HepG2 (cell line): ENCODE data around the gene SCFD2. TPM values are rescaled to one million over a fixed set of nuclear protein-coding genes. Genes with fewer than 3 reads are reported as not detected.
A peak's percentile ranks its signal among the peaks of the same experiment; 100 is the strongest.

Source experiments
- ATRX ChIP-seq: sonication (generic); formaldehyde crosslinking; IDR thresholded peaks from 2 replicates; pipeline ENCODE4 v1.4.0; 2020; ENCODE audit warnings: missing genetic modification reagents, borderline replicate concordance
- BHLHE40 ChIP-seq: IDR thresholded peaks from 2 replicates; pipeline ENCODE4 v1.6.1; 2011; ENCODE audit warnings: low read length, improper control_type of control experiment
- BRF2 ChIP-seq: sonication (generic); formaldehyde crosslinking; IDR thresholded peaks from 2 replicates; pipeline ENCODE4 v1.8.1; 2022; ENCODE audit warnings: mild to moderate bottlenecking, missing genetic modification reagents
- GATAD2A ChIP-seq: IDR thresholded peaks from 2 replicates; pipeline ENCODE4 v1.6.1; 2016
- JUNB ChIP-seq: sonication (generic); formaldehyde crosslinking; IDR thresholded peaks from 2 replicates; pipeline ENCODE4 v1.8.0; 2022; ENCODE audit warnings: missing genetic modification reagents, mild to moderate bottlenecking, borderline replicate concordance
- KMT2A ChIP-seq: sonication (generic); formaldehyde crosslinking; IDR thresholded peaks from 2 replicates; pipeline ENCODE4 v1.4.0; 2020; ENCODE audit warnings: missing genetic modification reagents
- MLX ChIP-seq: IDR thresholded peaks from 2 replicates; pipeline ENCODE4 v1.6.1; 2016
- NFATC3 ChIP-seq: sonication (generic); formaldehyde crosslinking; IDR thresholded peaks from 2 replicates; pipeline ENCODE4 v1.5.1; 2020; ENCODE audit warnings: mild to moderate bottlenecking, missing genetic modification reagents
- PRPF4 ChIP-seq: fragments of 200-400 bp; formaldehyde crosslinking; IDR thresholded peaks from 2 replicates; pipeline ENCODE4 v1.6.1; 2016; ENCODE audit warnings: low read length, low read depth; ENCODE audit not compliant: poor library complexity, severe bottlenecking
- RXRA ChIP-seq: sonication (generic); formaldehyde crosslinking; IDR thresholded peaks from 2 replicates; pipeline ENCODE4 v1.5.1; 2020; ENCODE audit warnings: missing genetic modification reagents
- SMC3 ChIP-seq: IDR thresholded peaks from 2 replicates; pipeline ENCODE4 v1.6.1; 2011; ENCODE audit warnings: low read length, improper control_type of control experiment
- ZBTB1 ChIP-seq: sonication (generic); formaldehyde crosslinking; IDR thresholded peaks from 2 replicates; pipeline ENCODE4 v1.4.0; 2020; ENCODE audit warnings: missing genetic modification reagents, borderline replicate concordance
- ZBTB42 ChIP-seq: sonication (generic); formaldehyde crosslinking; IDR thresholded peaks from 2 replicates; pipeline ENCODE4 v1.5.0; 2020; ENCODE audit warnings: mild to moderate bottlenecking, missing genetic modification reagents
- ZFAT ChIP-seq: sonication (generic); formaldehyde crosslinking; conservative IDR thresholded peaks from 2 replicates; pipeline ENCODE4 v1.8.1; 2023; ENCODE audit warnings: missing genetic modification reagents, inconsistent platforms
- ZFX ChIP-seq: sonication (generic); formaldehyde crosslinking; IDR thresholded peaks from 2 replicates; pipeline ENCODE4 v1.4.0; 2020; ENCODE audit warnings: mild to moderate bottlenecking, low read depth, missing genetic modification reagents, moderate library complexity
- ZNF225 ChIP-seq: sonication (generic); formaldehyde crosslinking; IDR thresholded peaks from 2 replicates; pipeline ENCODE4 v1.4.0; 2020; ENCODE audit warnings: mild to moderate bottlenecking, missing genetic modification reagents
- ZNF280D ChIP-seq: sonication (generic); formaldehyde crosslinking; IDR thresholded peaks from 2 replicates; pipeline ENCODE4 v1.5.1; 2020; ENCODE audit warnings: mild to moderate bottlenecking, missing genetic modification reagents
- ZNF350 ChIP-seq: sonication (generic); formaldehyde crosslinking; IDR thresholded peaks from 2 replicates; pipeline ENCODE4 v1.4.0; 2020; ENCODE audit warnings: mild to moderate bottlenecking, low read depth, missing genetic modification reagents, borderline replicate concordance
- ZNF672 ChIP-seq: sonication (generic); formaldehyde crosslinking; IDR thresholded peaks from 2 replicates; pipeline ENCODE4 v1.8.1; 2022; ENCODE audit warnings: missing genetic modification reagents
- ZNF839 ChIP-seq: sonication (generic); formaldehyde crosslinking; IDR thresholded peaks from 2 replicates; pipeline ENCODE4 v1.4.0; 2020; ENCODE audit warnings: missing genetic modification reagents, mild to moderate bottlenecking, borderline replicate concordance
- polyA plus RNA-seq, 8 experiments: library from polyadenylated mRNA; depleted of rRNA in 3 of 8; stranded (reverse) in 7 of 8; unstranded in 1 of 8; fragments of >200 nt; fragmentation: Illumina TruSeq in 4 of 8; extraction: Trizol in 4 of 8; gene quantifications; 2 replicates each; pipeline versions ENCODE4 v1.2.1 to v1.2.3, GENCODE V29; 2011 to 2016; ENCODE audit warnings: low read depth in 4 of 8, missing spikeins in 1 of 8, mixed read lengths in 1 of 8; ENCODE audit not compliant: insufficient read depth in 1 of 8
- total RNA-seq, 5 experiments: library from RNA; depleted of rRNA; stranded (reverse); fragments of >200 nt; fragmentation: Illumina TruSeq; extraction: Trizol; gene quantifications; 2 replicates each; pipeline ENCODE4 v1.2.3, GENCODE V29; 2016; ENCODE audit warnings: low read depth in 1 of 5
- TF ChIP-seq, protein P1 (sequence below): sonication (generic); formaldehyde crosslinking; IDR thresholded peaks from 2 replicates; pipeline ENCODE4 v1.4.0; 2020; ENCODE audit warnings: missing genetic modification reagents
- TF ChIP-seq, protein P2 (sequence below): sonication (generic); formaldehyde crosslinking; IDR thresholded peaks from 2 replicates; pipeline ENCODE4 v1.4.0; 2020; ENCODE audit warnings: mild to moderate bottlenecking, missing genetic modification reagents

Gene SCFD2
- total and polyA plus RNA-seq, 2 of the 13 experiments (the other 11 are each of a cell fraction or from before 2014, with no cell fraction given) = 4.6 to 15.6 TPM

- TF ChIP-seq ZNF280D (CRISPR knock-in tag) (no peak), GATAD2A (CRISPR knock-in tag) (peak; percentile 86), JUNB (peak; percentile 64; the same call in 1 of the 2 replicates), BRF2 (no peak), ZNF672 (no peak), MLX (CRISPR knock-in tag) (peak; percentile 51; the same call in 1 of the 2 replicates), PRPF4 (no peak), ZNF350 (CRISPR knock-in tag) (no peak), NFATC3 (CRISPR knock-in tag) (no peak), ZFX (no peak), ZBTB42 (CRISPR knock-in tag) (no peak), ZNF839 (CRISPR knock-in tag) (no peak), ZFAT (CRISPR knock-in tag) (no peak), BHLHE40 (peak; percentile 34; the same call in 1 of the 2 replicates), KMT2A (CRISPR knock-in tag) (no peak), RXRA (peak; percentile 68; the same call in 1 of the 2 replicates), ATRX (CRISPR knock-in tag) (no peak), ZNF225 (CRISPR knock-in tag) (no peak), SMC3 (no peak; the same call in 1 of the 2 replicates), ZBTB1 (no peak)
- TF ChIP-seq, protein P1, sequence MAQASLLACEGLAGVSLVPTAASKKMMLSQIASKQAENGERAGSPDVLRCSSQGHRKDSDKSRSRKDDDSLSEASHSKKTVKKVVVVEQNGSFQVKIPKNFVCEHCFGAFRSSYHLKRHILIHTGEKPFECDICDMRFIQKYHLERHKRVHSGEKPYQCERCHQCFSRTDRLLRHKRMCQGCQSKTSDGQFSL (CRISPR knock-in tag) = no peak
- TF ChIP-seq, protein P2, sequence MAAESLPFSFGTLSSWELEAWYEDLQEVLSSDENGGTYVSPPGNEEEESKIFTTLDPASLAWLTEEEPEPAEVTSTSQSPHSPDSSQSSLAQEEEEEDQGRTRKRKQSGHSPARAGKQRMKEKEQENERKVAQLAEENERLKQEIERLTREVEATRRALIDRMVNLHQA (CRISPR knock-in tag) = no peak
Measured at GRCh38 chr4:53019485-53020382, 346.1 kb downstream of the SCFD2 start (continued).
